22Rv1 (cell line): ENCODE results near the gene SLC7A5.

Source experiments
- CTCF ChIP-seq: fragments of 450-650 bp; IDR thresholded peaks from 2 replicates; pipeline ENCODE4 v1.5.1; 2017; ENCODE audit warnings: mild to moderate bottlenecking
- ZFX ChIP-seq: fragments of 450-650 bp; IDR thresholded peaks from 2 replicates; pipeline ENCODE4 v1.6.1; 2017; ENCODE audit warnings: antibody characterized with exemption, borderline replicate concordance

GRCh38 chr16:87795336-87795735, 74.0 kb downstream of the SLC7A5 start:
- TF ChIP-seq CTCF (no peak), ZFX (no peak)
